Endothelial cell of umbilical vein (primary cell): ENCODE measurements around the gene NKD1. TPM values are rescaled to one million over a fixed set of nuclear protein-coding genes. Genes with fewer than 3 reads are reported as not detected.

Source experiments
- BruUV-seq: library from RNA; stranded (reverse); fragments of 400-500 nt; replicated peaks from 2 replicates; lab custom pipeline; 2021; lab: Mats Ljungman, UMichigan
- CTCF ChIA-PET: fragments of 300-600, 350-600 bp; sonication (Branson Sonifier 250); formaldehyde crosslinking; loops from one replicate; lab custom pipeline; 2021; ENCODE audit warnings: antibody characterized with exemption, inconsistent platforms; lab: Charles Lee
- POLR2A ChIA-PET: fragments of 300-600, 350-600 bp; sonication (Branson Sonifier 250); formaldehyde crosslinking; loops from one replicate; lab custom pipeline; 2021; ENCODE audit warnings: antibody characterized with exemption, inconsistent platforms; lab: Charles Lee
- DNase-seq: peaks from one replicate; pipeline ENCODE4 v3.0.0-alpha.2; 2011; ENCODE audit warnings: low read depth, low spot score
- FAIRE-seq: peaks from 2 replicates; lab custom pipeline; 2011; peaks lifted over from hg19 to GRCh38; lab: Jason Lieb, UNC
- H2AFZ ChIP-seq: 2 replicates; pipeline ENCODE4 v1.6.0; 2012; ENCODE audit warnings: low read depth, low read length, control low read depth, inconsistent platforms
- H3K27ac ChIP-seq: 2 replicates; pipeline ENCODE4 v1.5.1; 2011; ENCODE audit warnings: low read depth, mild to moderate bottlenecking, control low read depth, low read length, moderate library complexity; ENCODE audit not compliant: insufficient read depth
- H3K27me3 ChIP-seq, 2 experiments: 2 replicates each; pipeline versions ENCODE4 v1.6.0 to v1.6.1; 2011; ENCODE audit warnings: low read length in 2 of 2, mixed read lengths in 1 of 2; ENCODE audit not compliant: control insufficient read depth in 2 of 2, insufficient read depth in 2 of 2
- H3K36me3 ChIP-seq, 2 experiments: 2 replicates in 1 of 2; 3 replicates in 1 of 2; pipeline ENCODE4 v1.5.1; 2011; ENCODE audit warnings: low read length in 2 of 2, mild to moderate bottlenecking in 1 of 2, moderate library complexity in 1 of 2; ENCODE audit not compliant: control insufficient read depth in 2 of 2, insufficient read depth in 2 of 2; ENCODE audit errors: extremely low read depth in 1 of 2
- H3K4me1 ChIP-seq: 3 replicates; pipeline ENCODE4 v1.5.1; 2011; ENCODE audit warnings: mild to moderate bottlenecking, low read length; ENCODE audit not compliant: control insufficient read depth, insufficient read depth; ENCODE audit errors: extremely low read depth
- H3K4me2 ChIP-seq: 2 replicates; pipeline ENCODE4 v1.6.1; 2011; ENCODE audit warnings: low read length, control low read depth, mixed read lengths; ENCODE audit not compliant: insufficient read depth
- H3K4me3 ChIP-seq, 3 experiments: fragments of 200-600 bp in 1 of 3; sonication (generic), shearing (Covaris generic) in 1 of 3; replicated peaks in 1 of 3; 2 replicates each; pipeline ENCODE4 v1.5.1; 2011 to 2016; ENCODE audit warnings: control low read depth in 3 of 3, low read length in 3 of 3, mild to moderate bottlenecking in 2 of 3, inconsistent platforms in 1 of 3, low read depth in 1 of 3, moderate library complexity in 1 of 3; ENCODE audit not compliant: insufficient read depth in 1 of 3
- H3K79me2 ChIP-seq: 2 replicates; pipeline ENCODE4 v1.6.0; 2012; ENCODE audit warnings: low read length, inconsistent platforms; ENCODE audit not compliant: control insufficient read depth, insufficient read depth
- H3K9ac ChIP-seq: replicated peaks from 2 replicates; pipeline ENCODE3; 2011; ENCODE audit warnings: low read length, control low read depth; ENCODE audit not compliant: insufficient read depth; ENCODE audit errors: extremely low read depth
- H3K9me1 ChIP-seq: replicated peaks from 3 replicates; pipeline ENCODE4 v1.6.0; 2011; ENCODE audit warnings: mild to moderate bottlenecking, low read length; ENCODE audit not compliant: control insufficient read depth, insufficient read depth; ENCODE audit errors: extremely low read depth
- H3K9me3 ChIP-seq: replicated peaks from 2 replicates; pipeline ENCODE4 v1.5.1; 2012; ENCODE audit warnings: low read length, inconsistent platforms; ENCODE audit not compliant: control insufficient read depth, insufficient read depth
- H4K20me1 ChIP-seq: replicated peaks from 2 replicates; pipeline ENCODE3; 2011; ENCODE audit warnings: mild to moderate bottlenecking, low read length; ENCODE audit not compliant: control insufficient read depth, insufficient read depth; ENCODE audit errors: extremely low read depth
- CTCF ChIP-seq, 2 donors: IDR thresholded peaks; 1 replicate in 1 of 2; 2 replicates in 1 of 2; pipeline ENCODE4 v1.5.1; 2011; ENCODE audit warnings: low read length in 2 of 2, mild to moderate bottlenecking in 2 of 2, moderate library complexity in 2 of 2, control low read depth in 1 of 2, inconsistent platforms in 1 of 2, low read depth in 1 of 2; ENCODE audit not compliant: insufficient read depth in 1 of 2; ENCODE audit errors: extremely low read depth in 1 of 2
- EZH2 ChIP-seq: IDR thresholded peaks from 2 replicates; pipeline ENCODE4 v1.6.1; 2012; ENCODE audit warnings: borderline replicate concordance, low read depth, mild to moderate bottlenecking, moderate library complexity, low read length, inconsistent platforms; ENCODE audit not compliant: severe bottlenecking
- FOS ChIP-seq: IDR thresholded peaks from 2 replicates; pipeline ENCODE4 v1.6.1; 2011; ENCODE audit warnings: mild to moderate bottlenecking, low read length, moderate library complexity, borderline replicate concordance; ENCODE audit not compliant: insufficient read depth
- GATA2 ChIP-seq: IDR thresholded peaks from 2 replicates; pipeline ENCODE4 v1.7.0; 2011; ENCODE audit warnings: low read depth, mild to moderate bottlenecking, moderate library complexity, mixed read lengths, low read length; ENCODE audit not compliant: insufficient read length, insufficient read depth
- JUN ChIP-seq: IDR thresholded peaks from 2 replicates; pipeline ENCODE4 v1.6.1; 2011; ENCODE audit warnings: borderline replicate concordance, low read depth; ENCODE audit not compliant: insufficient read length, insufficient read depth
- POLR2A ChIP-seq: IDR thresholded peaks from 2 replicates; pipeline ENCODE4 v1.6.1; 2012; ENCODE audit warnings: low read depth, mild to moderate bottlenecking, control low read depth, low read length
- POLR2AphosphoS5 ChIP-seq: IDR thresholded peaks from 2 replicates; pipeline ENCODE4 v1.6.1; 2012; ENCODE audit warnings: low read depth, mild to moderate bottlenecking, control low read depth, low read length, moderate library complexity; ENCODE audit not compliant: insufficient read depth
- dilution Hi-C: fragments of 300-500 bp; cut with MboI; formaldehyde crosslinking; loops from one replicate; pipeline ENCODE4 v1.15.0; 2019; ENCODE audit warnings: low sequenced_read_pairs; ENCODE audit not compliant: extremely low pct_ligation_motif_present
- intact Hi-C: fragments of 100-400 bp; cut with micrococcal nuclease; formaldehyde crosslinking; loops from one replicate; pipeline ENCODE4 v1.10.0; 2022
- polyA plus RNA-seq, 4 experiments: library from polyadenylated mRNA; depleted of rRNA in 3 of 4; stranded (reverse) in 3 of 4; unstranded in 1 of 4; fragments of >200 nt; gene quantifications; 2 replicates each; pipeline versions ENCODE4 v1.2.1 to v1.2.3, GENCODE V29; 2011 to 2012; ENCODE audit warnings: missing spikeins in 1 of 4
- total RNA-seq: library from RNA; stranded (reverse); gene quantifications from 2 replicates; pipeline ENCODE4 v1.2.3, GENCODE V29; 2021
- TF ChIP-seq, protein P1 (sequence below): IDR thresholded peaks from 2 replicates; pipeline ENCODE4 v1.6.1; 2011; ENCODE audit not compliant: insufficient read depth, insufficient read length

Gene NKD1
- total and polyA plus RNA-seq, 2 donors (not counting 3 experiments of a cell fraction or from before 2014, with no cell fraction given) = not detected

DNA sequence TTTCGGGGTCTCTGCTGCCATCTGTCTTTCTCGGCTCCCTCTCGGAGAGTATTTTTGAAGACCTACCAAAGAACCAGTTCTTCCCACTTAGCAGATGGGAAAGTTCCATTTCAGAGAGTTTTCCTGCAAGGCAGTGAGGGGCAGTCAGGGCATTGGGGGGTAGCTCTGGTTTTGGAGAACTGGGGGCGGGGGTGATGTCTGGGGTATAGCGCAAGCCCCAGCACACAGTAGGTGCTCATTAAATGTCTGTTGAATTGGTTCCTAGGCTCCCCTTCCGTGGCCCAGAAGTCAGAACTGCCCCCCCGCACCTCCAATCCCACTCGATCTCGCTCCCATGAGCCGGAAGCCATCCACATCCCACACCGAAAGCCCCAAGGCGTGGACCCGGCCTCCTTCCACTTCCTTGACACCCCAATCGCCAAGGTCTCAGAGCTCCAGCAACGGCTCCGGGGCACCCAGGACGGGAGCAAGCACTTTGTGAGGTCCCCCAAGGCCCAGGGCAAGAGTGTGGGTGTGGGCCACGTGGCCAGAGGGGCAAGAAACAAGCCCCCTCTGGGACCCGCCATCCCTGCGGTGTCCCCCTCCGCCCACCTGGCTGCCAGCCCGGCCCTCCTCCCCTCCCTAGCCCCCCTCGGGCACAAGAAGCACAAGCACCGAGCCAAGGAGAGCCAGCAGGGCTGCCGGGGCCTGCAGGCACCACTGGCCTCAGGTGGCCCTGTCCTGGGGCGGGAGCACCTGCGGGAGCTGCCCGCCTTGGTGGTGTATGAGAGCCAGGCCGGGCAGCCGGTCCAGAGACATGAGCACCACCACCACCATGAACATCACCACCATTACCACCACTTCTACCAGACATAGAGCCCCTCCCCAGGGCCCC is 85.0 kb downstream of the NKD1 start:
- intact Hi-C loops = no loop called here
- no peaks in the 10 kb centered on the region for H3K27me3 ChIP-seq
- dilution Hi-C loops = no loop called here
- ChIA-PET POLR2A (no interaction called here), CTCF (no interaction called here)
- no peak for DNase-seq
- H3K4me1 ChIP-seq = no peaks in the 10 kb centered on the region
- no peak overlapping the region for H3K4me3 ChIP-seq
- TF ChIP-seq POLR2AphosphoS5 = no peak
- TF ChIP-seq POLR2A = no peak
- TF ChIP-seq CTCF (IDR thresholded peaks at IDR 0.05; ENCODE audit: extremely low read depth in 1 of 2, insufficient read depth in 1 of 2, low read depth in 1 of 2, low read length in 2 of 2) = no peak
- TF ChIP-seq FOS = no peak
- TF ChIP-seq EZH2 = no peak
- TF ChIP-seq JUN = no peak
- TF ChIP-seq, protein P1, sequence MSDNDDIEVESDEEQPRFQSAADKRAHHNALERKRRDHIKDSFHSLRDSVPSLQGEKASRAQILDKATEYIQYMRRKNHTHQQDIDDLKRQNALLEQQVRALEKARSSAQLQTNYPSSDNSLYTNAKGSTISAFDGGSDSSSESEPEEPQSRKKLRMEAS = no peak
- no peak for TF ChIP-seq GATA2
- H2AFZ ChIP-seq = no peak overlapping the region
- H4K20me1 ChIP-seq = no peaks in the 10 kb centered on the region
- H3K4me2 ChIP-seq = no peak overlapping the region
- H3K36me3 ChIP-seq = no peaks in the 10 kb centered on the region
- no peak overlapping the region for H3K9ac ChIP-seq
- BruUV-seq = no TSS peak
- no peaks in the 10 kb centered on the region for H3K9me3 ChIP-seq
- no peak for FAIRE-seq
- no peaks in the 10 kb centered on the region for H3K79me2 ChIP-seq
- H3K9me1 ChIP-seq = no peaks in the 10 kb centered on the region
- H3K27ac ChIP-seq = no peak overlapping the region
